Astrocyte of the hippocampus (primary cell): Measurements from ENCODE around the gene CENPC.
"Not testable (repeated sequence)": the region's sequence is repeated elsewhere in the genome, so short reads cannot be mapped to it uniquely, and the experiment has no call there.

Experiments used
- DNase-seq: peaks from one replicate; pipeline ENCODE4 v3.0.0; 2011; ENCODE audit warnings: low read depth, low spot score

The CENPC gene

DNA sequence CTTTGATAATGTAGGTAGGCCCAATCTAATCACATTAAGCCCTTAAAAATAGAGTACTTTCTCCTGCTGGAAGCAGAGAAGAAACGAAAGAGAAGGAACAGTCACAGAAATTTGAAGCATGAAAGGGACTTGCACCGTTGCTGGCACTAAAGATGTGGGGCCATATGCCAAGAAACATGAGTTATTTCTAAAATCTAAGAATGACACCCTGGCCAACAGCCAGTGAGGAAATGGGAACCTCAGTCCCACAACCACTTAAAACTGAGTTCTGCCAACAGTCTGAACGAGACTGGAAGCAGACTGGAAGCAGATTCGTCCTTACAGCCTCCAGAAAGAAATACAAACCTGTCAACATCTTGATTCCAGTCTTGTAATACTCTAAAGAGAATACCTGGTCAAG is 70.1 kb downstream of the CENPC start:
- DNase-seq: no peak

DNA sequence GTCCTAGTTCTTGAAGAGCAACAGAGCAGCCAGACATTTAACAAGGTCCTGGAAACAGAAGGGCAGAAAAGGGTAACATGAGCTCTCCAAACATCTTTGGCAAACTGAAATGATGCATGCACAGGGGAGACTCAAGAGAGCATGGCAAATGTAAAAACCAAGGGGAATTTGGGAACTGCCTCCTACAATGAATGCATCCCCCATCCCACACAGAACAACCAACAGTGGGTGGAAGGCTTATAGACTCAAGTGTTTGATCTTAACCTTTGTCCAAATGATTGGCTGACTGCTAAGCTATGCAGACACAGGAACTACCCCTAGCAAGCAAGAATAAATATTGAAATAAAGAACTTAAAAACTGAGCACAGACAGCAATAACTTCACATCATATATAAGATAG is 74.4 kb downstream of the CENPC start:
- DNase-seq: no peak

- no peak for DNase-seq
Measured at GRCh38 chr4:67468830-67469229, 76.5 kb downstream of the CENPC start.

GRCh38 chr4:67466751-67467150 is 78.6 kb downstream of the CENPC start:
- no peak for DNase-seq

DNA sequence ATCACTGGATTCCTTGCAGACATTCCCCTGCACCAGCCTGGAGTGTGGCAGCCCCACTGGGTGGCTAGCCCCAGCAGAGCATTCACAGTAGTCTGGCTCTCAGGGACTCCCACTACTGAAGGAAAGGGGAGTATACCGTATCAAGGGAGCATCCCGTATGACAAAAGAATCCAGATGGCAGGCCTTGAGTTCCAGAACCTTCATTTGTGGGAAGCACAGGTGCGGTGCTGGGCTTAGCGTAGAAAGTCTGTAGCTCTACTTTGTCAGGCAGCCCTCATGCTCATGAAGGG is 79.6 kb downstream of the CENPC start:
- no peak for DNase-seq

DNA sequence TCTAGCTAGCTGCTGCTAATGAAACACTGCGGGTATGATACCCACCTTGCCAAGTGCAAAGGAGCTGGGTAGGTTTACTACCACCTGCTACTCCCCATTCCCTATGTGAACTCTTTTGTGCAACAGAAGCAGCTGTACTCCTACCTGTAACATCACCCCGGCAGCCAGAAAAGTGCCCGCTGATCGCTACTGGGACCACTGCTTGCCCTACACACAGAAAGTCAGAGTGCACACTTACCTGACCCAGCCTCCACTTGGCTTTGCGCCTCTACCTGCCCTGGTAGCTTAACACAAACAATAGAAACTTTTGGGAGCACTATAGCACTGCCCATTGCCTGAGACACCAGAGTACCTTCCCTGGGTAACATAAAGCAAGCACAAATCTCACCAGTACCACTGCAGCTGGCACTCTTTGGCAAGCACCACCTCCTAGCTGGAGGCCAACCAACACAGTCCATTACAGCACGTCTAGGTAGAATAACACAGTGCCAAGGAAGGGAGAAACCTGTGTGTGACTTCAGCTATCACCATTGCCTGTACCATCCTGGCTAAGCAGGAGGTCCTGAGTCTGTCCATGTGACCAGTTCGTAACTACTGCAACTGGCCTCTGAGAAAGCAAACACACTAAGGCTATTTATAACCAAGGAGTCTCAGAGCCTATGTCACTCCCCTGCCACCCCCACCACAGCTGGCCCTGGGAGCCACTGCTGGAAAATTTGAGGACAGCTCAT is 80.1 kb downstream of the CENPC start:
- DNase-seq: no peak

DNA sequence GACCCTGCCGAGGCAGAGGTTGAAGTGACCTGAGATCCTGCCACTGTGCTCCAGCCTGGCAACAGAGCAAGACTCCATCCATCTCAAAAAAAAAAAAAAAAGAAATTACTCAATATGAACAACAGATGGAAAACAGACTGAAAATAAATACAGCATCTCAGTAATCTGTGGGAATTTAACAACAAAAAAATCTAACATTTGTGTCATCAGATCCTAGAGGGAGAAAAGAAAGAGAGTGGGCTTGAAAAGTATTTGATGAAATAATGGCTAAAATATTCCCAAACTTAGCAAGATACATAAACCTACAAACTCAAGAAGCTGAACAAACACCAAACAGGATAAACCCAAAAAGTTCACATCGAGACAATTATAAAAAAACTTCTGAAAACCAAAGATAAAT is 84.7 kb downstream of the CENPC start:
- DNase-seq: no peak

DNA sequence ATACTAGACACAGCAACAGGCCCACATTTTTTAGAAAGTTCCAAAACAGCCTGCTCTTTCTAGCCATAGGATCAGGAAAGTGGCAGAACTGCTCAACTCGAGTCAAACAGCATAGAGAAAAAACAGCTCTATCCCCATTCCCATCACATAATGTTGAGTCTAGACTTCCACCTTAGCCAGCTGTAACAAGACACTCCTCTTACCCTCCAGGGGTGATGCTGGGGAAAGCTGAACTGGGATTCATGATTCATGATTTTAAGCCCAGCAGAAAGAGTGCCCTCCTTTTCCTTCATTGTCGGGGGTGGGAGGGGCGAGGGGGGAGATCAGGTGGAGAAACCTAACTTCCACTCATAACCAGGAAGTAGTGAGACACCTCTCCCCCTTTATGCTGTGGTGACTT is 86.1 kb downstream of the CENPC start:
- no peak for DNase-seq

GRCh38 chr4:67456577-67457196 is 88.6 kb downstream of the CENPC start:
- peak; percentile 41 for DNase-seq

DNA sequence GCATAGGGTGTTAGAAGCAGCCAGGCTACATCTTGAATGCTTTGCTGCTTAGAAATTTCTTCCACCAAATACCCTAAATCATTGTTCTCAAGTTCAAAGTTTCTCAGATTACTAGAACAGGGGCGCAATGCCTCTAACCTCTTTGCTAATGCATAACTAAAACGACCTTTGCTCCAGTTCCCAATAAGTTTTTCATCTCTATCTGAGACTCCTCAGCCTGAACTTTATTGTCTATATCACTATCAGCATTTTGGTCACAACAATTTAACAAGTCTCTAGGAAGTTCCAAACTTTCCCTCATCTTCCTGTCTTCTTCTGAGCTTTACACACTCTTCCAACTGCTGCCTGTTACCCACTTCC is 92.5 kb downstream of the CENPC start:
- not testable (repeated sequence) for DNase-seq

GRCh38 chr4:67452100-67452845 is 93.0 kb downstream of the CENPC start:
- DNase-seq: peak; percentile 34

- no peak for DNase-seq
Measured at GRCh38 chr4:67451464-67451863, 93.8 kb downstream of the CENPC start.

DNA sequence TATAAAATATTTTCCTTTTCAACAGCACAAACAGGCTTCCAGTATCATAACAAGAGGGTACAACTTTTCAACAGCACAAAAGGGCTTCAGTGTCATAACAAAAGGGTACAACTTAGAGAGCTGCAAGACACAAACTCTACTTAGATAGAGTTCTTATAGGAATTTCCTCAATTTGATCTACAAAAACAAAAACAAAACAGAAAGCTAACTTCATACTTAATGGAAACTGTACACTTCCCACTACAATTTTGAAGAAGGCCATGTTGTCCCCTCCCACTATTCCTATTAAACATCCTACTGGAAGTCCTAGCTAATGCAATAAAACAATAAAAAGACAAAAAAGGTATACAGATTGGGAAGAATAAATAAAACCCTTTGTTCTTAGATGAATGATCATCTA is 96.7 kb downstream of the CENPC start:
- no peak for DNase-seq

GRCh38 chr4:67447873-67448272 is 97.4 kb downstream of the CENPC start:
- DNase-seq: no peak

DNA sequence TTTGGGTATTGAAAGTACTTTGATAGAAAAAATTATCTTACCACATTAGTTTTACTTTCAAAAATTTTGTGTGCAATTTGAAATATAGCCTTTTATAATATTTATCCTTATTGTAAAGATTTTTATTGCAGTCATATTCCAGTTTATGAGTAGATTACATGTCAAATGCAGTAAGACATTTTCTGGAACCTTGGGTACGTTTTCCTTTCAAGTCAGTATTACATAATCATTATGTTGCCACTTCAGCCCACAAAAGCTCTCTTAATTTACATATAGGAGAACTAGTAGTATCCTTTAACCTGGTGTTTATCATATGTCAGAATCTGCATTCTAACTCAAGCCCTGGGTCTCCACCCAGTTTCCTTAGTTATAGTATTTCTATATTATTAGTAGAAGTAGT is 98.5 kb downstream of the CENPC start:
- no peak for DNase-seq

DNA sequence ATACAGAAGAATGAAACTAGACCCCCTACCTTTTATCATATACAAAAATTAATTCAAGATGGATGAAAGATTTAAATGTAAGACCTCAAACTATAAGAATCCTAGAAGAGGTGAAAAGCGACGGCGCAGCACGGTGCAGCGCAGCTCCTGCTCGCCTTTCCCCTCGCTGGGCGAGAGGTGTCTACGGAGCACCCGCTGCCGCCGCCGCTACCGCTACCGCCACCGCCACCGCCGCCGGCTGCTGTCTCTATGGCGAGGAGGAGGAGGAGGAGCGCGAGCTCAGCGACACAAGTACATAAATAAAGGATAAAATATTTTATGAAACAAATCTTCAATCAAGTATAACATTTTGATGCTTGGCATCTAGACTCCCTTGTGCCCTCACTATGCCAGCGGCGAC is 99.4 kb downstream of the CENPC start:
- DNase-seq: peak; percentile 12

DNA sequence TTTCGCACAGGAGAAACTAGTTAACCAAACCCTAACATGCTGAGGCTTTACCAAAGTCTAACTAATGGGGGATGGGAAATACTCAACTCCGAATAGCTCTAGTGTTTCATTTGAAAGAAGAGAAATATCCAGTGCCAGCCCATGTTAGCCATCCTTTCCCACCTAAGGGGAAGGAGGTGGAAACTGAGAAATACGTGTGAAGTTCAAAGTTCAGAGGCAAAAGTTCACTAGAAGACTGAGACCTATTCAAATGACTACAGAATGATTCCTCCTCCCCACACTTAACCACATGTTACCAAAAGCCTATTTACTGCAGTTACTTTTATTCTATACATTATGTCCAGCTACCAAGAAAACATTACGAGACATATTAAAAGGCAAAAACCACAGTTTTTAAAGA is 106.3 kb downstream of the CENPC start:
- DNase-seq: no peak

DNA sequence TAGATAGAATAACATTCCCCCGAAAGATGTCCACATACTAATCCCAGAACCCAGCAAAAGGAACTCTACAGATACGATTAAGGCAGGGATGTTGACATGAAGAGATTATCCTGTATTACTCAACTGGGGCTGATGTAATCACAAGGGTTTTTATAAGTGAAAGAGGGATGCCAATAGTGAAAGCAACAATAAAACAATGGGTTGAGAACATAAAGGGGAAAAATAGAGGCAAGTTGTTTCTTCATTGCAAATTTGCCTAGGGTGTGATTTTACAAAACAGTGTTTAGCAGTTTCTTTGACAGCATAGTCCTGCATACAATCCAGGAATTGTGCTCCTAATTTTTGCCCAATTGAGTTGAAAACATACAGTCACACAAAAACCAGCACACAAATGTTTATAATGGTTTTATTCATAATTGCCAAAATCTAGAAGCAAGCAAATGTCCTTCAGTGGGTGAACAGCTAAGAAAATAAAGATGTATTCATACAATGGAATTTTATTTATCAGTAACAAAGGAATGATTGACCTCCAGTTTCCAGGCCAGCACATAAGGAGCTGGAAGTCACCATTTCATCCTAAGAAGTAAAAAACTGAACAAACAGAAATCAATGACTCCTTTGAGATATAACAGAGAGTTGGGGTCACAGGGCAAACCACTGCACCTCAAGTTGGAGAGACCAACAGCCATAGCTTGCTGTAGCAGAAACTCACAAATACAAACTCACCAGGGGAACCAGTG is 107.2 kb downstream of the CENPC start:
- DNase-seq: peak; percentile 13

- no peak for DNase-seq
Measured at GRCh38 chr4:67436742-67437141, 108.6 kb downstream of the CENPC start.

- DNase-seq: no peak
Measured at GRCh38 chr4:67430989-67431388, 114.3 kb downstream of the CENPC start.

DNA sequence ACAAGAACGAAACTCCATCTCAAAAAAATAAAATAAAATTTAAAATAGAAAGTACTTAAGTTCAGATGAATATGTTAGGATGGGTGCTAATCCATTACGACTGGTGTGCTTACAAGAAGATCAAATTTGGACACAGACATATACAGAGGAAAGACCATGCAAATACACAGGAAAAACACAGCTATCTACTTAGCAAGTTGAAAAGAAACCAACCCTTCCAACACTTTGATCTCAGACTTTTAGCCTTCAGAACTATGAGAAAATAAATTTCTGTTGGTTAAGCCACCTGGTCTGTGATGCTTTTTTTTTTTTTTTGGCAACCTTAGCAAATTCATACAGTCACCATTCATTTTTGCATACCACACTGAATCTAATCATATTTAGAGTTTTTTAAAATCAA is 116.5 kb downstream of the CENPC start:
- no peak for DNase-seq
